Tongue (tissue), 2 donors: ENCODE results near the gene NIN. TPM values are rescaled to one million over a fixed set of nuclear protein-coding genes. Genes with fewer than 3 reads are reported as not detected.
"Not testable (repeated sequence)": the region's sequence is repeated elsewhere in the genome, so short reads cannot be mapped to it uniquely, and the experiment has no call there.

Experiments
- DNase-seq: peaks from one replicate; pipeline ENCODE4 v3.0.0-alpha.2; 2015
- total RNA-seq: library from RNA; depleted of rRNA; stranded (reverse); fragments of >200 nt; gene quantifications from one replicate; pipeline ENCODE4 v1.2.3, GENCODE V29; 2014

The NIN gene
- total RNA-seq, 1 donor from 2014 or later, result 51.8 TPM

GRCh38 chr14:50820786-50821509 lies 10.0 kb downstream of the NIN start:
- DNase-seq, result no peak

- DNase-seq, result not testable (repeated sequence)
Measured at GRCh38 chr14:50819303-50819702, 11.7 kb downstream of the NIN start.

- DNase-seq, result no peak
Measured at GRCh38 chr14:50816395-50817047, 14.4 kb downstream of the NIN start.

- not testable (repeated sequence) for DNase-seq
Measured at GRCh38 chr14:50815526-50815925, 15.4 kb downstream of the NIN start.

GRCh38 chr14:50815058-50815457 lies 15.9 kb downstream of the NIN start:
- DNase-seq, result not testable (repeated sequence)

GRCh38 chr14:50814161-50814560 lies 16.8 kb downstream of the NIN start:
- DNase-seq, result no peak

- no peak for DNase-seq
Measured at GRCh38 chr14:50813544-50813863, 17.5 kb downstream of the NIN start.

- no peak for DNase-seq
Measured at GRCh38 chr14:50812856-50813543, 18.0 kb downstream of the NIN start.

- no peak for DNase-seq
Measured at GRCh38 chr14:50812180-50812579, 18.8 kb downstream of the NIN start.

GRCh38 chr14:50808053-50808452 lies 22.9 kb downstream of the NIN start:
- no peak for DNase-seq

GRCh38 chr14:50806241-50806933 lies 24.6 kb downstream of the NIN start:
- DNase-seq, result no peak

- no peak for DNase-seq
Measured at GRCh38 chr14:50805396-50805795, 25.6 kb downstream of the NIN start.

- no peak for DNase-seq
Measured at GRCh38 chr14:50804181-50804721, 26.7 kb downstream of the NIN start.

- no peak for DNase-seq
Measured at GRCh38 chr14:50801706-50802105, 29.3 kb downstream of the NIN start.

- no peak for DNase-seq
Measured at GRCh38 chr14:50800032-50800431, 30.9 kb downstream of the NIN start.

GRCh38 chr14:50798048-50798421 lies 32.9 kb downstream of the NIN start:
- DNase-seq, result no peak

GRCh38 chr14:50797250-50798047 lies 33.5 kb downstream of the NIN start:
- no peak for DNase-seq

GRCh38 chr14:50796390-50796789 lies 34.6 kb downstream of the NIN start:
- no peak for DNase-seq

- DNase-seq, result no peak
Measured at GRCh38 chr14:50795909-50796308, 35.1 kb downstream of the NIN start.

- DNase-seq, result no peak
Measured at GRCh38 chr14:50795142-50795541, 35.8 kb downstream of the NIN start.

GRCh38 chr14:50794068-50794645 lies 36.8 kb downstream of the NIN start:
- peak; percentile 39 for DNase-seq
